MCF 10A (cell line): ENCODE results near the gene PCED1B. TPM values are rescaled to one million over a fixed set of nuclear protein-coding genes. Genes with fewer than 3 reads are reported as not detected.

Experiments used
- BruUV-seq: library from RNA; stranded (reverse); fragments of 400-500 nt; replicated peaks from 2 replicates; lab custom pipeline; 2021; lab: Mats Ljungman, UMichigan
- CTCF ChIA-PET: fragments of 300-600 bp; sonication (Branson Sonifier 250); formaldehyde crosslinking; extraction: SDS; loops from one replicate; lab custom pipeline; 2021; ENCODE audit warnings: antibody characterized with exemption, inconsistent platforms; lab: Yijun Ruan, JAX
- POLR2A ChIA-PET: fragments of 300-600, 350-650 bp; sonication (Branson Sonifier 250); formaldehyde crosslinking; extraction: SDS; loops from one replicate; lab custom pipeline; 2020; ENCODE audit warnings: antibody characterized with exemption, inconsistent platforms; lab: Yijun Ruan, JAX
- DNase-seq: peaks from one replicate; pipeline ENCODE4 v3.0.0-alpha.2; 2018; ENCODE audit not compliant: unreplicated experiment
- H3K27ac Mint-ChIP-seq: one replicate; pipeline ENCODE4 v1.8.0; 2022; ENCODE audit warnings: mild to moderate bottlenecking, low read depth, mixed read lengths; ENCODE audit not compliant: unreplicated experiment
- H3K27me3 Mint-ChIP-seq: one replicate; pipeline ENCODE4 v1.8.0; 2022; ENCODE audit warnings: mixed read lengths; ENCODE audit not compliant: insufficient read depth, unreplicated experiment
- H3K36me3 Mint-ChIP-seq: one replicate; pipeline ENCODE4 v1.8.0; 2022; ENCODE audit warnings: mild to moderate bottlenecking, moderate library complexity, mixed read lengths; ENCODE audit not compliant: insufficient read depth, unreplicated experiment
- H3K4me1 Mint-ChIP-seq: one replicate; pipeline ENCODE4 v1.8.0; 2022; ENCODE audit warnings: mixed read lengths; ENCODE audit not compliant: insufficient read depth, unreplicated experiment
- H3K4me3 Mint-ChIP-seq: one replicate; pipeline ENCODE4 v1.8.0; 2022; ENCODE audit warnings: mild to moderate bottlenecking, moderate library complexity, mixed read lengths; ENCODE audit not compliant: unreplicated experiment
- H3K9me3 Mint-ChIP-seq: one replicate; pipeline ENCODE4 v1.8.0; 2022; ENCODE audit warnings: mixed read lengths; ENCODE audit not compliant: unreplicated experiment
- CTCF ChIP-seq: fragments of 200-600 bp; IDR thresholded peaks from one replicate; pipeline ENCODE4 v1.8.0; 2022; ENCODE audit warnings: antibody characterized with exemption, mild to moderate bottlenecking; ENCODE audit not compliant: unreplicated experiment
- intact Hi-C: fragments of 100-400 bp; cut with micrococcal nuclease; formaldehyde crosslinking; loops from 2 replicates; pipeline ENCODE4 v1.14.1; 2022
- total RNA-seq: library from RNA; stranded (reverse); gene quantifications from 2 replicates; pipeline ENCODE4 v1.2.3, GENCODE V29; 2022

The PCED1B gene
- total RNA-seq, 1 experiment from 2014 or later = 9.6 TPM

- POLR2A ChIA-PET = interaction anchor here (0.6 to 5.0 kb wide), 9 partner anchors 9 to 1105 kb away, joined by 3 to 79 read pairs (median 3); partner anchors contain the start of genes AMIGO2 and PCED1B
- Mint-ChIP-seq H3K27ac (peak overlapping the region; percentile 91), H3K9me3 (no peaks in the 10 kb centered on the region), H3K4me1 (peaks cover 39% of the 10 kb centered on the region), H3K36me3 (no peaks in the 10 kb centered on the region), H3K4me3 (peak overlapping the region; percentile 43), H3K27me3 (no peaks in the 10 kb centered on the region)
- CTCF ChIA-PET = interaction anchor here (0.6 to 2.6 kb wide), 8 partner anchors 9 to 725 kb away, joined by 3 to 10 read pairs (median 4); partner anchors contain the start of genes AMIGO2 and PCED1B
- intact Hi-C loops = no loop called here
- no peak for TF ChIP-seq CTCF
- no peak for DNase-seq
- BruUV-seq = no TSS peak
Observed at GRCh38 chr12:47094804-47095203, 15.4 kb downstream of the PCED1B start.

GRCh38 chr12:47095446-47096236, 16.2 kb downstream of the PCED1B start:
- Mint-ChIP-seq H3K36me3 (no peaks in the 10 kb centered on the region), H3K9me3 (no peaks in the 10 kb centered on the region), H3K4me1 (peaks cover 39% of the 10 kb centered on the region), H3K4me3 (peak overlapping the region; percentile 43), H3K27ac (peak overlapping the region; percentile 91), H3K27me3 (no peaks in the 10 kb centered on the region)
- no peak for TF ChIP-seq CTCF
- intact Hi-C loops = no loop called here
- no TSS peak for BruUV-seq
- POLR2A ChIA-PET = interaction anchor here (0.7 to 5.0 kb wide), 10 partner anchors 8 to 176 kb away, joined by 3 to 79 read pairs (median 3); partner anchors contain the start of genes AMIGO2 and PCED1B
- CTCF ChIA-PET = interaction anchor here (0.6 to 2.6 kb wide), 11 partner anchors 9 to 726 kb away, joined by 3 to 10 read pairs (median 3); partner anchors contain the start of genes AMIGO2 and PCED1B
- DNase-seq = peak; percentile 47

- Mint-ChIP-seq H3K36me3 (no peaks in the 10 kb centered on the region), H3K4me3 (no peak overlapping the region), H3K27me3 (no peaks in the 10 kb centered on the region), H3K9me3 (no peaks in the 10 kb centered on the region), H3K4me1 (peaks cover 39% of the 10 kb centered on the region), H3K27ac (peak overlapping the region; percentile 91)
- CTCF ChIA-PET = interaction anchor here (1.8 to 2.6 kb wide), 2 partner anchors 18 to 22 kb away, joined by 4 to 10 read pairs; partner anchors contain the start of genes AMIGO2 and PCED1B
- POLR2A ChIA-PET = interaction anchor here (1.8 to 5.0 kb wide), 3 partner anchors 9 to 14 kb away, joined by 6 to 79 read pairs (median 6); partner anchors contain the start of genes AMIGO2 and PCED1B
- BruUV-seq = no TSS peak
- no peak for DNase-seq
- no peak for TF ChIP-seq CTCF
- intact Hi-C loops = no loop called here
Observed at GRCh38 chr12:47097276-47097896, 18.0 kb downstream of the PCED1B start.

GRCh38 chr12:47098099-47098498, 18.7 kb downstream of the PCED1B start:
- H3K4me1 Mint-ChIP-seq = peaks cover 38% of the 10 kb centered on the region
- intact Hi-C loops = no loop called here
- no peaks in the 10 kb centered on the region for H3K36me3 Mint-ChIP-seq
- H3K27ac Mint-ChIP-seq = peak overlapping the region; percentile 10
- ChIA-PET POLR2A (interaction anchor here (1.4 to 1.8 kb wide), 2 partner anchors 13 to 15 kb away, joined by 5 to 6 read pairs; no protein-coding TSS in a partner anchor), CTCF (interaction anchor here (1.8 kb wide), 1 partner anchor 22 kb away, joined by 4 read pairs; no protein-coding TSS in a partner anchor)
- BruUV-seq = no TSS peak
- no peaks in the 10 kb centered on the region for H3K9me3 Mint-ChIP-seq
- no peak overlapping the region for H3K4me3 Mint-ChIP-seq
- no peaks in the 10 kb centered on the region for H3K27me3 Mint-ChIP-seq
- DNase-seq = no peak
- no peak for TF ChIP-seq CTCF
